Kidney (tissue), 14 donors: ENCODE results near the gene BAIAP3. TPM values are rescaled to one million over a fixed set of nuclear protein-coding genes. Genes with fewer than 3 reads are reported as not detected.

Experiments used
- DNase-seq, 5 donors: peaks; one replicate each; pipeline ENCODE4 v3.0.0-alpha.2; 2013 to 2020
- FAIRE-seq: peaks from 2 replicates; lab custom pipeline; 2012; peaks lifted over from hg19 to GRCh38; lab: Jason Lieb, UNC
- H3K27ac ChIP-seq, 2 donors: one replicate each; pipeline ENCODE4 v1.7.0; 2013; ENCODE audit warnings: low read depth in 2 of 2, low read length in 2 of 2, inconsistent platforms in 1 of 2
- H3K27me3 ChIP-seq: one replicate; pipeline ENCODE4 v1.7.1; 2013; ENCODE audit warnings: low read length, inconsistent platforms; ENCODE audit not compliant: control insufficient read depth, insufficient read depth
- H3K36me3 ChIP-seq, 3 donors: one replicate each; pipeline versions ENCODE4 v1.7.0 to v1.7.1; 2013; ENCODE audit warnings: low read length in 3 of 3, control low read depth in 1 of 3, inconsistent platforms in 1 of 3; ENCODE audit not compliant: insufficient read depth in 3 of 3, control insufficient read depth in 2 of 3
- H3K4me1 ChIP-seq, 3 donors: one replicate each; pipeline versions ENCODE4 v1.7.0 to v1.7.1; 2013; ENCODE audit warnings: low read length in 3 of 3, inconsistent platforms in 1 of 3, low read depth in 1 of 3; ENCODE audit not compliant: control insufficient read depth in 2 of 3, insufficient read depth in 2 of 3
- H3K4me3 ChIP-seq, 3 donors: one replicate each; pipeline versions ENCODE4 v1.7.0 to v1.8.1; 2013; ENCODE audit warnings: low read length in 3 of 3, control low read depth in 1 of 3, inconsistent platforms in 1 of 3
- H3K9ac ChIP-seq, 3 donors: one replicate each; pipeline versions ENCODE4 v1.7.0 to v1.7.1; 2013; ENCODE audit warnings: low read length in 3 of 3, control low read depth in 1 of 3, inconsistent platforms in 1 of 3
- H3K9me3 ChIP-seq, 3 donors: one replicate each; pipeline versions ENCODE4 v1.7.0 to v1.7.1; 2013; ENCODE audit warnings: low read length in 3 of 3, control low read depth in 1 of 3, inconsistent platforms in 1 of 3; ENCODE audit not compliant: control insufficient read depth in 2 of 3, insufficient read depth in 1 of 3
- intact Hi-C: fragments of 100-400 bp; cut with DNase I; formaldehyde crosslinking; loops from one replicate; pipeline ENCODE4 v1.11.1; 2022
- polyA plus RNA-seq: library from polyadenylated mRNA; stranded (reverse); fragments of 350-450 nt; fragmentation: Illumina TruSeq; extraction: RNeasy Lipid Tissue Mini Kit (QIAGEN cat#74804); gene quantifications from one replicate; pipeline ENCODE4 v1.2.3, GENCODE V29; 2014; ENCODE audit warnings: low read depth, low replicate concordance; ENCODE audit not compliant: insufficient read depth
- total RNA-seq: library from RNA; stranded (reverse); fragmentation: NEBNext Ultra II Directional; extraction: Animal tissue kit (Norgen Biotek cat#: 25700); gene quantifications from one replicate; pipeline ENCODE4 v1.2.1, GENCODE V29; 2021
- TF ChIP-seq, protein P1 (sequence below): IDR thresholded peaks from 3 replicates; pipeline ENCODE4 v1.5.1; 2012; ENCODE audit warnings: mild to moderate bottlenecking, moderate library complexity, borderline replicate concordance; ENCODE audit not compliant: insufficient read depth; ENCODE audit errors: extremely low read depth
- donor health status: control.
- donor health status: control.
- donor health status: control.
- donor health status: control.
- donor health status: control.
- donor health status: DM: yes; HTN: yes; CAD: no.
- donor health status: Normal renal cell carcinoma (clear cell type).

Gene BAIAP3
- total and polyA plus RNA-seq, 2 donors from 2014 or later: 8.0 to 8.2 TPM

DNA sequence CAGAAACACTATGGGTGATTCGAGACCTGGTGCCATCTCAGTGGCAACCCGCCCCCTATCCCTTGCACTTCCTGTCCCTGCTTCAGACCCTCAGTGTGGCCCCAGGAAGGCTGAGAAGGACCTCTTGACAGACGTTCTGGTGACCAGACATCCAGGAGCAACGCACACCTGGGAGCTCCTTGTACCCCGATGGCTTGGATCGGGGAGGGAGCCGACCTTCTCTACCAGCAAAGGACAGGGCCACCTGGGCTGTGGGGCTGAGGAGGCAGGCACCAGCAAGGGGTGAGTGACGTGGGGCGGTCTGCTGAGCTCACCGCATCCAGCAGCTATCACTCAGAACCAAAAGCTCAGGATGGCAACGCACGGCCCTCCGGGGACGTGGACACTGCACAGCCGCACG, 53.9 kb downstream of the BAIAP3 start:
- no peak overlapping the region for H3K9ac ChIP-seq
- TF ChIP-seq, protein P1, sequence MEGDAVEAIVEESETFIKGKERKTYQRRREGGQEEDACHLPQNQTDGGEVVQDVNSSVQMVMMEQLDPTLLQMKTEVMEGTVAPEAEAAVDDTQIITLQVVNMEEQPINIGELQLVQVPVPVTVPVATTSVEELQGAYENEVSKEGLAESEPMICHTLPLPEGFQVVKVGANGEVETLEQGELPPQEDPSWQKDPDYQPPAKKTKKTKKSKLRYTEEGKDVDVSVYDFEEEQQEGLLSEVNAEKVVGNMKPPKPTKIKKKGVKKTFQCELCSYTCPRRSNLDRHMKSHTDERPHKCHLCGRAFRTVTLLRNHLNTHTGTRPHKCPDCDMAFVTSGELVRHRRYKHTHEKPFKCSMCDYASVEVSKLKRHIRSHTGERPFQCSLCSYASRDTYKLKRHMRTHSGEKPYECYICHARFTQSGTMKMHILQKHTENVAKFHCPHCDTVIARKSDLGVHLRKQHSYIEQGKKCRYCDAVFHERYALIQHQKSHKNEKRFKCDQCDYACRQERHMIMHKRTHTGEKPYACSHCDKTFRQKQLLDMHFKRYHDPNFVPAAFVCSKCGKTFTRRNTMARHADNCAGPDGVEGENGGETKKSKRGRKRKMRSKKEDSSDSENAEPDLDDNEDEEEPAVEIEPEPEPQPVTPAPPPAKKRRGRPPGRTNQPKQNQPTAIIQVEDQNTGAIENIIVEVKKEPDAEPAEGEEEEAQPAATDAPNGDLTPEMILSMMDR: no peak
- intact Hi-C loops: no loop called here
- no peaks in the 10 kb centered on the region for H3K27me3 ChIP-seq
- H3K9me3 ChIP-seq: no peaks in the 10 kb centered on the region
- no peak overlapping the region for H3K27ac ChIP-seq
- FAIRE-seq: no peak
- no peak for DNase-seq
- no peaks in the 10 kb centered on the region for H3K4me1 ChIP-seq
- H3K4me3 ChIP-seq: no peak overlapping the region
- peaks cover 0 to 8% (median 3%) of the 10 kb centered on the region in 3 donors for H3K36me3 ChIP-seq

DNA sequence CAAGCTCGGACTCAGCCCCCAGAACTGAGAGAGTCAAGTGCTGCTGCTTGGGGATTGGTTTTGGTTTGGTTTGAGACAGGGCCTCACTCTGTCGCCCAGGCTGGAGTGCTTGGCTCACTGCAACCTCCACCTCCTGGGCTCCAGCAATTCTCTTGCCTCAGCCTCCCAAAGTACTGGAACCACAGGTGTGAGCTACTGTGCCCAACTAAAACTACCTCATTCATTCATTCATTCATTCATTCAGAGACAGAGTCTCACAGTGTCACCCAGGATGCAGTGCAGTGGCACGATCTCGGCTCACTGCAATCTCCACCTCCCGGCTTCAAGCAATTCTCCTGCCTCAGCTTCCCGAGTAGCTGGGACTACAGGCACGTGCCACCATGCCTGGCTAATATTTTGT, 56.3 kb downstream of the BAIAP3 start:
- intact Hi-C loops: no loop called here
- H3K9ac ChIP-seq: no peak overlapping the region
- H3K9me3 ChIP-seq: no peaks in the 10 kb centered on the region
- no peak for DNase-seq
- peaks cover 2 to 14% (median 3%) of the 10 kb centered on the region in 3 donors for H3K36me3 ChIP-seq
- H3K27ac ChIP-seq: no peak overlapping the region
- TF ChIP-seq, protein P1: no peak
- H3K4me1 ChIP-seq: no peaks in the 10 kb centered on the region
- no peaks in the 10 kb centered on the region for H3K27me3 ChIP-seq
- no peak overlapping the region for H3K4me3 ChIP-seq
- FAIRE-seq: no peak

GRCh38 chr16:1390239-1390779, 56.9 kb downstream of the BAIAP3 start:
- no peak overlapping the region for H3K4me3 ChIP-seq
- H3K4me1 ChIP-seq: no peaks in the 10 kb centered on the region
- H3K9me3 ChIP-seq: no peaks in the 10 kb centered on the region
- peaks cover 2 to 13% (median 2%) of the 10 kb centered on the region in 3 donors for H3K36me3 ChIP-seq
- DNase-seq: no peak
- TF ChIP-seq, protein P1: no peak
- intact Hi-C loops: no loop called here
- H3K27ac ChIP-seq: no peak overlapping the region
- H3K9ac ChIP-seq: no peak overlapping the region
- H3K27me3 ChIP-seq: no peaks in the 10 kb centered on the region
- no peak for FAIRE-seq

DNA sequence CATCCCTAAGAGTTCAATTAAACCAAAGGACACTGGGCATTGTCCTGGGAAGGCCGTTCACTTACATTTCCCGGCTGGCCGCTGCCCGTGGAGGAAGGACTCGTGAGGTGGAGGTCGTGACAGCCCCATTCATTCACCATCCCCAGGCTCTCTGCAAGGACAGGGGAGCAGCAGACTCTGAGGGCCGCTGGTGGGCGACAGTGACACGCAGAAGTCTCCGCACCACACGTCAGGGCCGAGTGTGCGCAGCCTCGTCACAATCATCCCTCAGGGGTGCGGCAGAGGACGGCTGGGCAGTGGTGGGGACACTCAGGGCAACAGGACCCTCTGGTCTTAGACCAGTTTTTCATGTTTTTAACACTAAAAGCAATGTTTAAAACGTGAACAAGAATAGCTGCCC, 59.4 kb downstream of the BAIAP3 start:
- FAIRE-seq (no peak), DNase-seq (no peak)
- no peaks in the 10 kb centered on the region for H3K9me3 ChIP-seq
- TF ChIP-seq, protein P1: no peak
- H3K27ac ChIP-seq: no peak overlapping the region
- intact Hi-C loops: no loop called here
- H3K4me1 ChIP-seq: no peaks in the 10 kb centered on the region
- H3K36me3 ChIP-seq: peaks cover 2 to 13% (median 2%) of the 10 kb centered on the region in 3 donors
- H3K27me3 ChIP-seq: no peaks in the 10 kb centered on the region
- no peak overlapping the region for H3K9ac ChIP-seq
- no peak overlapping the region for H3K4me3 ChIP-seq
